Hippocampal formation (tissue), 2 donors: ENCODE measurements around the gene DAP.
A peak's percentile ranks its signal among the peaks of the same experiment; 100 is the strongest.
"Not testable (repeated sequence)": the region's sequence is repeated elsewhere in the genome, so short reads cannot be mapped to it uniquely, and the experiment has no call there.

Experiments used
- DNase-seq, 2 donors: peaks; one replicate each; lab custom pipeline; 2025; lab: John Stamatoyannopoulos, UW

Gene DAP, protein sequence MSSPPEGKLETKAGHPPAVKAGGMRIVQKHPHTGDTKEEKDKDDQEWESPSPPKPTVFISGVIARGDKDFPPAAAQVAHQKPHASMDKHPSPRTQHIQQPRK

DNA sequence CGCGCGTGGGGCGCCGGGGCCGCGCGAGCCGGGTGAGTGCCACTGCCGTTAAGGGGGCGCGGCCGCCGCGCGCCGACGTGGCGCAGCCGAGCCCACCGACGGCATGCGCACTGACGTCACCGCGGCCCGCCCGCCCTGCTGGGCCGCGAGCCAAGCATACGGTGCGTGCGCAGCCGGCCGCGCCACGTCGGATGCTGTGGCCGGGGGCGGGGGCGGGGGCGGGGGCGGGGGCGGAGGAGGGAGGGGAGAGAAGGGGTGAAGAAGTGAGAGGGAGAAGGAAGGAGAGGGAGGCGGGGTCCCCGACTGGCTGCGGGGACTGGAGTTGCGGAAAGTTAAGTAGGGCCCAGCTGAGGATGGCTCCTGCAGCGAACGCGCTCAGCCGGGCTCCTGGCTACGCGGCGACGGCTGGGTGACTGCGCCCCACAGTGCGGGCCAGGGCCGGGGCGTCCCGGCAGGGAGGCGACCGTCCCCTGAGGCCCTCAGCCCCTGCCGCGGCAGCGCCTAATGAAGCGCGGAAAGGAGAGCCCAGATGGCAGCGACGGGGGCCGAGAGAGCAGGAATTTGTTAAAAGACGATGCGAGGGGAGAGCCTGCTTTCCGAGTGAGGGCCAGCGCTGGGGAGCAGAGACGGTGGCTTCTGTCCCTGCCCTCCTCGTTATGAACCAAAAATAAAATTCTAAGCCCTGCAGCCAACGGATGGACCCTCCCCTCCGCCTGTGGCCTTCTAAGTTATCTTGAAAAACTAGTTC lies at the start of gene DAP:
DAP (minus strand) TSS at position 50 of the 748 bp plus-strand sequence. CDS start 166 bp downstream, outside the sequence.
- DNase-seq, result peak; percentile 63 to 69

DNA sequence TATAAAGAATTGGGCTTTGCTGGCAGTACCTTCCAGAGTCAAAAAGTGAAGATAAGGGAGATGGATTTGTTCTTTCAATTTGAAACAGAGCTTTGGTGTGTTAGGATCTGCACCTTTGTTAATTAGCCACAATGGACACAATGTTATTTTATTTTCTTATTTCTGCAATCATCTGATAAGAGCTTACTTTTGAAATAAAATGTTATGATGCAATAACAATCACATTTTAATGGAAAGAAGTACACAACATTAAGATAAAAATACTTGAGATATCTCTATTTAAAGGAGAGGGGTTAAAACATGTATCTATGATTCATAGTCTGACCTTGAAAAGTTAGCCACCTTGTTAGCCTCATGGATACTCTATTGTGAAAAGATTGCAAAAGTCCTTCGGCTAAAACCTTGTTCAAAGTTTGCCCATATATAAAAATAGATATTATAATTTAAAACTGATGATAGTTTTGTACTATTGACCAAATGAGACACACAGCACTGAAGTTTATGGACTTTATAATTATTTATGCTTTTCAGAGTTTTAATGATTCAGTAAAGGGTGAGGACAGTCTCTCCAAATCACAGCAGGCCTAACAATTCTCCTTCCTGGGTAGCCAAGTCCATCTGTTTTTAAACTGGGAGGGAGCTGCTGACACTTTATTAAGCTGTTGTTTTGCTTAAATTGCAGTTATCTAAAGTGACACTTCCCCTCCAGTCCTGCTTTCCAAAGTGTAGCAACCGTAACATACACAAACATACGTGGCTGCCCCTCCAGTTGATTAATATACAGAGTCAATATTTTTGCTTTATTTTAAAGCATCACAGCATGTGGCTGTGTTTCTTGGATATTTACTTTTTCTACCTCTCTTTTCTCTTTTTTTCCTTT lies 47.6 kb upstream of the DAP start:
- no peak for DNase-seq

DNA sequence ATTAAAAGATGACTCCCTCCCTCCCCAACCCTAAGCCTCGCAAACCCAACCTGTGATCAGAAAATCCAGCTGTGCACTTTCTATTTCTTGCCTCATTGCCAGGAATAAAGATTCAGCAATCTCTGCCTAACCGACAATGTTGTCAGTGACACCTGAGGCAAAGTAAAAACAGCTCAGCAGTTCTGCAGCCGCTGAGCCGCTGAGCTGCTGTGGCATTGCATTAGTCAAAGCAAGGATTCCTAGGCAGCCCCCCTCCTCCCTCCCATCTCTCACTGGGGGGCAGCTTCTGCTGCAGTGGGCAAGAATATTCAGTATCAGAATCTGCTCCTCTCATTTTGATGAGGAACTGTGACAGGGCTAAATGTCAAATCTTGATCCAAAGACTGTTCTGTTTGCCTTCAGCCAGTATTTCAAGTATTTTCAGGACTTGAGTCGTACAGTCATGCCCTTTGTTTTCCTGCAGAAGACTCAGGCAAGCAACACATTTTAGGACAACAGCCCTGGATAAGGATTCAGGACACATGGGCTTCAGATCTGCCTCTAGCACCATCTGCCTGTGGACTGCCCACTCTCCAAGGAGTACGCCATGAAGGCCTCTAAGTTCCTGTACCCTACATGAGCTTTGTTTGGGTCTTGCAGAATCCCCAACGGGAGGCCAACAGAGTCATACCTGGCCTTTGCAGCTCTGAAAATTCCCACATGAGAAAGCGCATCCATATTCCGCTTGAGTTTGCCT lies 41.1 kb upstream of the DAP start:
- DNase-seq, result no peak

DNA sequence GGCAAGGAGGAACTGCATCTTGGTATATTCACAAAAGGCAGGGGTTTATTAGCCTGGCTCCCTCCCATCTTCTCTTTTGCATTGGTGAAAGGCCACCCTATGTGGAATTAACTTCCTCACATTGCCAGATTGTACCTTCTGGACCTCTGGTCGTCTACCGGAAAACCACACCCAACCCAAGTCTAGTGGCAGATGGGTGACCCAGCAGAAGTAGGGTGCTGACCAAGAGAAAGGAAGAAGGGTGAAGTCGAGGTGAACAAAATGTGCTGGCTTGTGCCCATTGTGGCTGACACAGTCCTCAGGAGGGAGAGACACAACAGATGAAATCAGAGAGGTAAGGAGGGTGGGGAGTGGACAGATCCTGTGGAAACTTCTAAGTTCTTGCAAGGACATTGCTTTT lies 39.8 kb upstream of the DAP start:
- DNase-seq, result no peak

DNA sequence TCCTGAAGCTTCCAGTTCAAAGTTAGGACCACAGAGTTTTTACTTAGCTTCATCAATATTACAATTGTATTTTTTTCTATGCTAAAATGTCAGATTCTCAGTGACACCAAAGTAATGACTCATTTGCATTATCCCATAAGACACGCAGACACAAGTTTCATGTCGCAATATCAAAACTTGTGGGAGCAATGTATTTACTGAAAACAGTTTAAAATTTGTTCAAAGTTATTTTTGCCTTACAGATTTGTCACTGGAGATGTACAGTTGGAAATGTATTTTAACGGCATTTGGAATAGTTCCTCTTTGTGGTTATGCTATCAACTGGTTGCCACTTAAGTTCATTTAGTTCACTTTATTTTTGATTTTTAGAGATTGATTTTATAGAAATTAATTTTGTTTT lies 36.2 kb upstream of the DAP start:
- no peak for DNase-seq

DNA sequence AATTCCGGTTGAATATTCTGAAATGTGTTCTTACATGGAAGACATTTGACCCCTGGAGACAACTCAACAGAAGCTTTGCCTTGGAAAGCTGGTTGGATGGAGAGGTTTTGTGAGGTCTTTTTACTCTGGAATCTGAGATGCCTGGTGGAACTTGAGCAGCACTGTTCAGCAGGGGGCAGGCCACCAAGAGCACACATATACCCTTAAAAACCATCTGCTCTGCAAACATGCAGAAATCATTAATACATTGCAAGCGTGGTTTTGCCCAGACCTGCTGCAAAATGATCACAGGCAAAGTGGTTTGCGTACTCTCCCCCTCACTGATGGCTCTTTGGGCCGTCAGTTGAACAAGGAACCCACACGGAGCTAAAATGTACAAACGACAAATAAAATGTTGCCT lies 32.8 kb upstream of the DAP start:
- DNase-seq, result no peak

DNA sequence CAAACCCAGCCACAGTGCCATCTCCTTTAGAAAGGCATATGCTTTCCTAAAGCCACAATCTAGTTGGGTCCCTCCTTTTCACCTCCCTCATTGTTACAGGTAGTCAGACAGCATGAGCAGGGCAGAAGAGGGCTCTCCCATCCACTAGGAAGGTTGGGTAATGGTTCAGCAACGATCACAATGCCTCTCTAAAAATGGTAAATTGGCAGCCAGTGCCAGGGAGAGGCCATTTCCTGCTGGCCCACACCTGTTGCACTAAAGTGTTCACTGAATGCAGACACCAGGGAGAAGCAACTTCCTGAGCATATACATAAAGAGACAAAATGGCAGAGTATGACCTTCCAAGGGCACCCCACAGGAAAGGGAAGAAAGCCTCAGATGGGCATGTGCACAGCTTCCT lies 31.3 kb upstream of the DAP start:
- DNase-seq, result no peak

DNA sequence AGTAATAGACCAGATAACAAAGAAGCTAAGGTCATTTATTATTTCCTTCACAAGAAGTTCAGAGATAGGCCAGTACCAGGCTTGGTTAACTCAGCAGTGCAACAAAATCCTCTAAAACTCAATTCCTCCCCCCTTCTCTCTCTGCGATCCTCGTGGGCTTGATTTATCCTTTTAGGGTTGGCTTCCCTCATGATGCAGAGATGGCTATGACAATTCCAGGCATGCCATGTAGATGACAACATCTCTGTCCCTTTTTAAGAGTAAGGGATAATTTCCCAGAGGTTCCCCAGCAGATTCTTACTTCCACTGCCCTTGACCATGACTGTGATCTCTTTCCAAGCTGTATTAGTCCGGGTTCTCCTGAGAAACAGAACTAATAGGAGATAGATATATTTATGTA lies 28.7 kb upstream of the DAP start:
- no peak for DNase-seq

DNA sequence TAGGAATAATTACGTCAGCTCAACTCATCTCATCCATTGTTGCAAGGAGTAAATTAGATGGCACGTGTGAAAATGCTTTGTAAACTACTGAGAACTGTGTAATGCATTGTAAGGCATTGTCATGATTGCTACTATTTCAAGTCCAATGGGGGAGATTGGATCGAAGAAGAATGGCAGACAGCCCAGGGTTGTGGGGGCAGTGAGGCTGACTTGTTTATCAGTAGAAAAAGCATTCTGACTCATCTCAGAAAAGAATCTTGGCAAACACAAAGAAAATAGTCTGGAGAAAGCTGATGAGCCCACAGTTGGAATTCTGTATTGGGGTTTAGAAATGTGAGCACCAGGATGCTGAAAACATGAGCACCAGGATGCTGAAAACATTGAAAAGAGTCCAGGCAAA lies 28.0 kb upstream of the DAP start:
- peak in 1 of 2 donors; percentile 18 for DNase-seq

DNA sequence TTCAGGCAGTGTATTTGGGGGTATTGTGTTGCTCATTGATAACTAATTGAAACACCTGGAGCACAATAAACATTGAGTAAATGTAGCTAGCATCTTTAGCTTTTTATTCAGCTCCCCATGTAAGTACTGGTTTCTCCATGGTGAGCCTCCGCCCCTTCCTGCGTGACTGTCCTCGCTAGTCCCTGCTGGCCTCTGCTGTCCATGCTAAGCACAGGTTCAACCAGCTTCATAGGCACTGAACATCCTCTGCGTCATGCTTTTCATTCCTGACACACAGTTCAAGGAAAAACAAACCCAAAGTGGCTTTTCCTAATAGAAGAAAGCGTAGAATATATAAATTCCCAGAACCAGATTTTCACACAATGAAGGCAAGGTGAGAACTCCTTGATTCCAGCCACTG lies 27.3 kb upstream of the DAP start:
- DNase-seq, result no peak

DNA sequence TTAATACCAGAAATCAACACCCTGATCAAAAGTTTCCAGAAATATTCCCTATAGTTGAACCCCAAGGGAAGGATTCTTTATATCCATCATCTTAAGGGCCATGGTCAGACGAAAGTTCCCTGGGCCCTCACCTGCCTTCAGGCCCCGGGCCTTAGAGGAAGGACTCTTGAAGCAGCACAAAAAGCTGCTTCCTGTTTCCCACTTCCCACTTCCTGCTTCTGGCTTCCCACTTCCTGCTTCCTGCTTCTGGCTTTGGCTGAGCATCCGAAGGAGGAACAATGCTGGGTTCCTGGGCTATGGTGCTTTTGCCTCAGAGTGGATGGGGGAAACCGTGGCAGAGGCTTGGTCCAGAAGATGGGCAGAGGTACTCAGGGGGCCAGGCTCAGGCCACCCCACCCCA lies 25.8 kb upstream of the DAP start:
- DNase-seq, result no peak

DNA sequence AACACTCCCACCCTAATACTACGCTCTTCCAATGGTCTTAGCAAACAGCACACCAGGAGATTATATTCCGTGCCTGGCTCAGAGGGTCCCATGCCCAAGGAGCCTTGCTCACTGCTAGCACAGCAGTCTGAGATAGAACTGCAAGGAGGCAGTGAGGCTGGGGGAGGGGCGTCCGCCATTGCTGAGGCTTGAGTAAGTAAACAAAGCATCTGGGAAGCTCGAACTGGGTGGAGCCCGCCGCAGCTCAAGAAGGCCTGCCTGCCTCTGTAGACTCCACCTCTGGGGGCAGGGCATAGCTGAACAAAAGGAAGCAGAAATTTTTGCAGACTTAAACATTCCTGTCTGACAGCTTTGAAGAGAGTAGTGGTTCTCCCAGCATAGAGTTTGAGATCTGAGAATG lies 19.2 kb upstream of the DAP start:
- DNase-seq, result not testable (repeated sequence)

DNA sequence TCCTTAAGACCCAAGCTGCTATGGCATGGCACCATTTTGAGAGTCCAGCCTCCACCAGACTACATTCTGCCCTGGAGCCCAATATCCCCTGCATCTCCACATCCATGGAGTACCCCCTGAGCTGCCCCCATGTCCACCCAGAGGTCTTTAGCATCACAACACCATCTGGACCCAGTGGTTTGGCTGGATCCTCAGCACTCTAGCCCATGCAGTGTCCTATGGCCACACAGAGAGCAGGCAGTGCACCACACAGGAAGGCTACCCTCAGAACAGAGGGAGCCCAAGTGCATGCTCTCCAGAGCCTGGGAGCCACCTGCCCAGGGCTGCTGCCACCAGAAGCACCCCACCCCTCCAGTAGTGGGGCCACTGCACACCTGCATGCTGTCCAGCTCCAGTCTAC lies 18.6 kb upstream of the DAP start:
- no peak for DNase-seq

DNA sequence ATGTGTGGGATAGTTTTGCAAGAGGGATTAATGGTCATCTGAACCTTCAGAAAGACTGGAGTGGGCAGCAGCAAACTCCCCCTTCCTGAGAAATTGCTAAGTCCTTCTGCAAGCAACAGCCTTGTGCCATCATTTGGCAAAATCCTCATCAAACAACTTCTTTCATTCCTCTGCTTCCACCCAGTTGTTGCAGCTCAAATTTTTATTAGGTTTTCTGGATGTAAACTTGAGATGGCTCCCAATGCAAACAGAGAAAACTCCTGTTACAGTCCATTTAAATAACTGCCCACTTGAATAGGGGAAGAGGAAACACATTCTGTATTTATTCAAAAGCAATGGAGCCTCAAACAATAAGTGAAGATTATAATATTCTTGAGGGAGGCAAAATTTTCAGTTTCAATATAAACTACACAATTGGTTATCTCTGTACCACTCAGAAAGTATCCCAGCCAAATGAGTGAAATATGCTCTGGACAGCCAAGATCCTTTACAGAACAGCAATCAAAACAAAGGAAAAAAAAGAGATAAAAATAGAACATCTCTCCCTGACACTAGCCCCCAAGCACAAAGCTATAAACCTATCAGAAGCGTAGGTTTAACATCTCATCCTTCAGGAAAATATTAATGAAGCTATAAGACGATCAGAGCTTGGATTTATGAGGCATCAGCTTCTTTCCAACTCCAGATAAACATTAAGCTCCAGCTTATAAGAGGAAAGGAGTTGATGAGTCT lies 17.3 kb upstream of the DAP start:
- no peak for DNase-seq

DNA sequence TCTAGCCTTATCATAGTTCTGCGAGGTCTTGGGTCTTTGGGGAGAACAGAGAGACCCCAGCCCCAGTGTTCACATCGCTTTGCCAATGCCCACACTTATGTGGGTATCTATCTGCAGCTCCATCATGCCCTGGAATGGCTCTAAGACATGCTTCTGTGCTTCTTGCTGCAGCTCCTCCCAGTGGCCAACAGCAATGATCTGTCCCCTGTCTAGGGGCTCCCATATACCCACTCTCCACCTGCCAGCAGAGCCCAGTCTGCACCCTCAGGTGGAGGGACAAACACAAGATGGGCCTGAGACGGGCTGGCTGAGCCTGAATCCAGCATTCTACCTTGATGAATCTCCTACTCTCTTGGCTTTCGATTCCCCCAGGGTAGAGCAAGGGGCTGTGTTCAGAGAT lies 14.6 kb upstream of the DAP start:
- no peak for DNase-seq

DNA sequence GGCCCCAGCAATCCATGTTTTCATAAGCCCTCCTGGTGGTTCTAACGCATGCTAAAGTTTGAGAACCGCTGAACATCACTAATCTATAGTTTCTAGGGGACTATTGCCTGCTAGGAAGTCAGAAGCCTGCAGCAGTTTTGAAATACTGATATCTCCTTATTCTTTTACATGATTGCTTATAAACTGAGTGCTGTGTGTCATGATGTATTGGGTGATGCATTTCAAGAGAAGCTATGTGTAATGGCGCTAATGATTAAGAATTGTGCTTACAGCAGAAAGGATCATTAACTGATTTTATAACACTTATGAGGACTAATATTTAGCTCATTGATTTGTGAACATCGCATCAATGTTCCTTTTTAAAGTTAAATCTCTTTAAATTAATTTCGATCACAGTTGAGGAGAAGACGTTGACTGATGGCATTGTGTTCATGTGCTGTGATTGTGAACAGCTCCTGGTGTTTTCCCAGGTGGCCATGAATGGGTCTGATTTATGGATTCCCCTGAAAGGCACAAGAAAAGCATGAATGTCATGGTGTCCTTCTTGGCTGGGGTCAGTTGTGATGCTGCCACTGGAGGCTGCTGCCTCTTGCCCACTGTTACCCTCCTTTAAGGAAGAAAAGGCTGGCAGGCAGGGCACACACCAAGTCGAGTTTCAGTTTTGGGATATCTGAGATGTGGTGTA lies 12.0 kb upstream of the DAP start:
- DNase-seq, result no peak

DNA sequence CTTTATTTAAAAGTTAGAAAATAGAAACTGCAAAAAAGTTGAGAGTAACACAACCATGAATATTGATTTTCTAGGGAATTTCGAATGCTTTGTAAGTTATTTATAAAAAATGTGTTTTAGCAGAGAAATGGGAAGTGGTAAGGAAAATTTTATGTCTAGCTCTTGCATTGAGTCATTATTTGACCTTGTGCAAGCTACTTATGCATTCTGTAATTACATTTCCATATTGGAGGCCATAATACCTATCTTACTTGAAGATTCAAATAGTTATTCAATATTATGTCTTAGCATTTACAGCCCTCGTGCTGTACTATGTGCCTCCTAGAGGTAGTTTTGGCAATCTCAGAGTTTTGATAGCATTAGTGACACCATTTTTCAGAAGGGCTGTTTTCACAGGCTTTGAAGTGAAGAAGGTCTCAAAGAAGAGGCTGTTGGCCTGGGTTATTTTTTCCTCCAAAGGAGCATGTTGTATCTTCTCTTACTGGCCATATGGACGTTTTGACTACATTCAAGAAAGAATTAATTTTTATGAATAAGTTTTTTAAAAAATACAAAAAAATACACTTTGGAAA lies 7.4 kb upstream of the DAP start:
- DNase-seq, result no peak

DNA sequence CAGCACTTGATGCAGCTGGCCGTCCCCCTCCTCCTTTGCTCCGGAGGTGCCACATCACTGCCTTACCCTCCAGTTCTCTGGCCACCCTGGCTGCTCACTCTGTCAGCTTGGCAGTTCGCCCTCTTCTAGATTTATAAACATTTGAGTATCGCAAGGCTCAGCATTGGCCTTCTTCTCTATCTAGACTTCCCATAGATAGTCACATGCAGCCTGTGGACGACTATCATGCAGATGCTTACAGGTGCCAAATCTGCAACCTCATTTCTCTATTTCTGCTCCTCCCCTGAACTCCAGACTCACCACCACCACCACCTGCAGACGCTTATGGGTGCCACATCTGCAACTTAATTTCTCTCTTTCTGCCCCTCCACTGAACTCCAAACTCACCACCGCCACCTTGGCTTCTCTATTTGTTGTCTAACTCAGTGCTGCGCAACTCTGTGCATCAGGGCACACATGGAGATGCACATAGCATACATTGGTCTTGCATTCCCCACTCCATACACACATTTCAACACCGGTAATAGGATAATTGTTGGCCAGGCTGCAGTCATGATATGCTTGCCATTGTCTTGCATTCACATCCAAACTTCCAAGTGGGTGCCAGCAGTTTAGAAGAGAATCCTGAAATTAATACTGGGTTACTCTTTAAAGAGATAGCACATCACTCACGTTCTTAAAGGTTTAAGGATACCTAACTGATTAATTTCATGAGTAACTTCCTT lies 1.9 kb upstream of the DAP start:
- DNase-seq, result no peak

DNA sequence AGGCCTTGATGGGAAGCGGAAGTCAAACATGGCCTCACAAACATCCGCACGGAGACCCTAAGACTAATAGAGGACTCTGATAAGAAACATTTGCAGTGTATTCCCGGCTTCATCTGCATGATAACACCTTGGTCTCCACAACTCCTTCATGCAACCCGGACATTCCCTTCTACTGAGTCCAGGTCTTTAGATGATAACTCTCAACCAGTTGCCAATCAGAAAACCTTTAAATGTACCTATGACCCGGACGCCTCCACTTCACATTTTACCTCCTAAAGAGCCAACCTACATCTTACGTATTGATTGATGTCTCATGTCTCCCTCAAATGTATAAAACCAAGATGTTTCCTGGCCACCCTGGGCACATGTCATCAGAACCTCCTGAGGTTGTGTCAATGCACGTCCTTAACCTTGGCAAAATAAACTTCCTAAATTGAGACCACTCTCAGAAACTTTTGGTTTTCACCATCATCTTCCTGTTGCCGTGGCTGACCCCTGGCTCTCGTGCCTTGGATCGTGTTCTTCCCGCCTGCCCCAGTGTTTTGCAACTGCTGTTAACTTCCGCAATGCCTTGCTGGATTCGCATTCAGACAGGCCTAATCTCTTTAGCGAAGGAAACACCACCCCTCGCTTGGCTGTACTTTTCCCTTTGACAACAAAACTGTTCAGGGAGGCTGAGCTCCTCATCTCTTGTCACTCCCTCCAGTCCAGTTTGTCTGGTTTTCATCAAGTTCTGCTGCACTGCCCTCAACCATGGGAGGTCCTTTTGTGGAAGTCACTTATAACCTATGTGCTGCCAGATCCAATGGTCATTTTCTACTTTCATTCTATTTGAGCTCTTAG lies 1.1 kb upstream of the DAP start:
- peak in 1 of 2 donors; percentile 4 for DNase-seq
